Vagina (tissue), 2 donors: Measurements from ENCODE around the gene ZBTB5. TPM values are rescaled to one million over a fixed set of nuclear protein-coding genes. Genes with fewer than 3 reads are reported as not detected.

Experiments
- DNase-seq, 2 donors: peaks; one replicate each; pipeline ENCODE4 v3.0.0-alpha.2; 2017; ENCODE audit errors: extremely low spot score in 2 of 2
- H3K27ac ChIP-seq: fragments of 200-600 bp; sonication (generic); one replicate; pipeline ENCODE4 v1.5.1; 2019
- H3K27me3 ChIP-seq: fragments of 200-600 bp; sonication (generic); one replicate; pipeline ENCODE4 v1.5.1; 2019
- H3K36me3 ChIP-seq, 2 donors: fragments of 200-600 bp; sonication (generic); one replicate each; pipeline ENCODE4 v1.5.1; 2017 to 2019
- H3K4me1 ChIP-seq: fragments of 200-600 bp; sonication (generic); one replicate; pipeline ENCODE4 v1.5.1; 2019
- H3K4me3 ChIP-seq, 2 donors: fragments of 200-600 bp; sonication (generic); 1 replicate in 1 of 2; 2 replicates in 1 of 2; pipeline ENCODE4 v1.5.1; 2016 to 2019
- H3K9me3 ChIP-seq: fragments of 200-600 bp; sonication (generic); one replicate; pipeline ENCODE4 v1.5.1; 2019
- CTCF ChIP-seq, 3 experiments: fragments of 450-650 bp in 2 of 3; fragments of 200-600 bp in 1 of 3; sonication (generic) in 1 of 3; IDR thresholded peaks; one replicate each; pipeline ENCODE4 v1.5.1; 2017 to 2019; ENCODE audit warnings: antibody characterized with exemption in 3 of 3, mild to moderate bottlenecking in 2 of 3, moderate library complexity in 2 of 3
- POLR2A ChIP-seq, 2 donors: fragments of 450-650 bp; IDR thresholded peaks; one replicate each; pipeline ENCODE4 v1.6.1; 2017; ENCODE audit warnings: antibody characterized with exemption in 2 of 2, mild to moderate bottlenecking in 2 of 2, moderate library complexity in 2 of 2
- POLR2AphosphoS5 ChIP-seq, 2 donors: sonication (generic); formaldehyde crosslinking; IDR thresholded peaks; one replicate each; pipeline ENCODE4 v1.9.0; 2017; ENCODE audit warnings: antibody characterized with exemption in 2 of 2, mild to moderate bottlenecking in 2 of 2, low read depth in 1 of 2; ENCODE audit not compliant: insufficient read depth in 1 of 2
- intact Hi-C: fragments of 100-400 bp; cut with DNase I; formaldehyde crosslinking; loops from one replicate; pipeline ENCODE4 v1.15.1; 2023
- total RNA-seq: library from RNA; depleted of rRNA; stranded (reverse); fragments of >200 nt; gene quantifications from one replicate; pipeline ENCODE4 v1.2.3, GENCODE V29; 2016

ZBTB5 gene
- total RNA-seq, 1 donor from 2014 or later: 17.9 TPM

- Histone ChIP-seq H3K27me3 (no peaks in the 10 kb centered on the region), H3K4me3 (no peak overlapping the region), H3K27ac (no peak overlapping the region), H3K4me1 (peaks cover 26% of the 10 kb centered on the region), H3K9me3 (no peaks in the 10 kb centered on the region), H3K36me3 (no peaks in the 10 kb centered on the region)
- DNase-seq: no peak
- TF ChIP-seq CTCF (IDR thresholded peaks at IDR 0.05): no peak
- TF ChIP-seq POLR2AphosphoS5 (IDR thresholded peaks at IDR 0.05; ENCODE audit: insufficient read depth in 1 of 2, low read depth in 1 of 2): no peak
- TF ChIP-seq POLR2A (IDR thresholded peaks at IDR 0.05): no peak
- intact Hi-C loops: no loop called here
Measured at GRCh38 chr9:37455884-37456647, 9.2 kb downstream of the ZBTB5 start.

GRCh38 chr9:37454238-37454637 lies 11.0 kb downstream of the ZBTB5 start:
- Histone ChIP-seq H3K36me3 (no peaks in the 10 kb centered on the region), H3K27ac (no peak overlapping the region), H3K27me3 (no peaks in the 10 kb centered on the region), H3K4me1 (peaks cover 18% of the 10 kb centered on the region), H3K4me3 (no peak overlapping the region), H3K9me3 (no peaks in the 10 kb centered on the region)
- TF ChIP-seq POLR2A (IDR thresholded peaks at IDR 0.05) (no peak), POLR2AphosphoS5 (IDR thresholded peaks at IDR 0.05; ENCODE audit: insufficient read depth in 1 of 2, low read depth in 1 of 2) (no peak), CTCF (IDR thresholded peaks at IDR 0.05) (no peak)
- intact Hi-C loops: no loop called here
- no peak for DNase-seq

- no peaks in the 10 kb centered on the region for H3K9me3 ChIP-seq
- intact Hi-C loops: no loop called here
- no peak overlapping the region for H3K4me3 ChIP-seq
- DNase-seq: no peak
- TF ChIP-seq CTCF (IDR thresholded peaks at IDR 0.05) (no peak), POLR2AphosphoS5 (IDR thresholded peaks at IDR 0.05; ENCODE audit: insufficient read depth in 1 of 2, low read depth in 1 of 2) (no peak), POLR2A (IDR thresholded peaks at IDR 0.05) (no peak)
- no peaks in the 10 kb centered on the region for H3K27me3 ChIP-seq
- no peaks in the 10 kb centered on the region for H3K36me3 ChIP-seq
- H3K27ac ChIP-seq: no peak overlapping the region
- peaks cover 18% of the 10 kb centered on the region for H3K4me1 ChIP-seq
Measured at GRCh38 chr9:37453827-37454226, 11.4 kb downstream of the ZBTB5 start.

GRCh38 chr9:37452611-37453010 lies 12.6 kb downstream of the ZBTB5 start:
- no peak for DNase-seq
- no peaks in the 10 kb centered on the region for H3K9me3 ChIP-seq
- H3K4me3 ChIP-seq: no peak overlapping the region
- no peak overlapping the region for H3K27ac ChIP-seq
- intact Hi-C loops: no loop called here
- no peaks in the 10 kb centered on the region for H3K27me3 ChIP-seq
- no peak for TF ChIP-seq POLR2AphosphoS5 (IDR thresholded peaks at IDR 0.05; ENCODE audit: insufficient read depth in 1 of 2, low read depth in 1 of 2)
- TF ChIP-seq CTCF (IDR thresholded peaks at IDR 0.05): no peak
- TF ChIP-seq POLR2A (IDR thresholded peaks at IDR 0.05): no peak
- peaks cover 18% of the 10 kb centered on the region for H3K4me1 ChIP-seq
- H3K36me3 ChIP-seq: no peaks in the 10 kb centered on the region

GRCh38 chr9:37451628-37452027 lies 13.6 kb downstream of the ZBTB5 start:
- no peaks in the 10 kb centered on the region for H3K9me3 ChIP-seq
- no peak overlapping the region for H3K4me3 ChIP-seq
- H3K27ac ChIP-seq: no peak overlapping the region
- peaks cover 18% of the 10 kb centered on the region for H3K4me1 ChIP-seq
- no peaks in the 10 kb centered on the region for H3K27me3 ChIP-seq
- TF ChIP-seq POLR2AphosphoS5 (IDR thresholded peaks at IDR 0.05; ENCODE audit: insufficient read depth in 1 of 2, low read depth in 1 of 2): no peak
- no peak for TF ChIP-seq CTCF (IDR thresholded peaks at IDR 0.05)
- TF ChIP-seq POLR2A (IDR thresholded peaks at IDR 0.05): no peak
- H3K36me3 ChIP-seq: no peaks in the 10 kb centered on the region
- no peak for DNase-seq
- intact Hi-C loops: no loop called here
